Measurements from ENCODE around the gene TIMMDC1. TPM values are rescaled to one million over a fixed set of nuclear protein-coding genes. Genes with fewer than 3 reads are reported as not detected.

The TIMMDC1 gene
- total RNA-seq, 1 donor from 2014 or later, result 98.8 TPM

- Mint-ChIP-seq H3K36me3 (ENCODE audit: unreplicated experiment) (no peaks in the 10 kb centered on the region), H3K27me3 (ENCODE audit: unreplicated experiment) (peaks cover 8% of the 10 kb centered on the region), H3K9me3 (ENCODE audit: unreplicated experiment) (no peaks in the 10 kb centered on the region), H3K4me3 (ENCODE audit: unreplicated experiment) (no peak overlapping the region), H3K4me1 (ENCODE audit: unreplicated experiment) (peaks cover 6% of the 10 kb centered on the region), H3K27ac (ENCODE audit: unreplicated experiment) (no peak overlapping the region)
- DNase-seq (ENCODE audit: extremely low spot score, unreplicated experiment), result no peak
- TF ChIP-seq CTCF (IDR thresholded peaks at IDR 0.05), result no peak
Measured at GRCh38 chr3:119541547-119541946, 43.2 kb downstream of the TIMMDC1 start.

- TF ChIP-seq CTCF (IDR thresholded peaks at IDR 0.05), result no peak
- Mint-ChIP-seq H3K4me3 (ENCODE audit: unreplicated experiment) (no peak overlapping the region), H3K27ac (ENCODE audit: unreplicated experiment) (no peak overlapping the region), H3K4me1 (ENCODE audit: unreplicated experiment) (peaks cover 6% of the 10 kb centered on the region), H3K27me3 (ENCODE audit: unreplicated experiment) (peaks cover 8% of the 10 kb centered on the region), H3K36me3 (ENCODE audit: unreplicated experiment) (no peaks in the 10 kb centered on the region), H3K9me3 (ENCODE audit: unreplicated experiment) (no peaks in the 10 kb centered on the region)
- no peak for DNase-seq (ENCODE audit: extremely low spot score, unreplicated experiment)
Measured at GRCh38 chr3:119542168-119542767, 43.9 kb downstream of the TIMMDC1 start.

- Mint-ChIP-seq H3K4me3 (ENCODE audit: unreplicated experiment) (no peak overlapping the region), H3K4me1 (ENCODE audit: unreplicated experiment) (peaks cover 6% of the 10 kb centered on the region), H3K36me3 (ENCODE audit: unreplicated experiment) (no peaks in the 10 kb centered on the region), H3K27ac (ENCODE audit: unreplicated experiment) (no peak overlapping the region), H3K27me3 (ENCODE audit: unreplicated experiment) (peaks cover 8% of the 10 kb centered on the region), H3K9me3 (ENCODE audit: unreplicated experiment) (no peaks in the 10 kb centered on the region)
- no peak for DNase-seq (ENCODE audit: extremely low spot score, unreplicated experiment)
- no peak for TF ChIP-seq CTCF (IDR thresholded peaks at IDR 0.05)
Measured at GRCh38 chr3:119543147-119543546, 44.8 kb downstream of the TIMMDC1 start.

DNA sequence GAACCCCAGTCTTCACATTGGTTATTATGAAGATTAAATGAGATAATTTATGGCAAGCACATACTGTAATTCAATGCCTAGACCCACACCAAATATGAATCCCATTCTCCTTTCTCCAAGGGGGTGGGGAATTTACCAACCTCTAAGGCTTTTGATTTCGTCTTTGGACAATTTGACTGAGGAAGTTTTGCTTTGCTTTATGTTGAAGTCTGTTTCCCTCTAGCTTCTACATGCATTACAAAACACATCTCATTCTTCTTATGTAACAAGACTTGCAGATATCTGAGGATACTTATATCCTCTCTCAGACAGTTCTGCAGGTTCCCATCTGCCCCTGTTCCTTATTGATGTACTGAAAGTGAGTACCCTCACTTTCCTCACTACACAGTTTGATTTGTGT is 48.9 kb downstream of the TIMMDC1 start:
- H3K4me1 Mint-ChIP-seq (ENCODE audit: unreplicated experiment), result peaks cover 4% of the 10 kb centered on the region
- H3K9me3 Mint-ChIP-seq (ENCODE audit: unreplicated experiment), result no peaks in the 10 kb centered on the region
- peaks cover 4% of the 10 kb centered on the region for H3K27me3 Mint-ChIP-seq (ENCODE audit: unreplicated experiment)
- H3K36me3 Mint-ChIP-seq (ENCODE audit: unreplicated experiment), result no peaks in the 10 kb centered on the region
- no peak for DNase-seq (ENCODE audit: extremely low spot score, unreplicated experiment)
- no peak overlapping the region for H3K27ac Mint-ChIP-seq (ENCODE audit: unreplicated experiment)
- no peak overlapping the region for H3K4me3 Mint-ChIP-seq (ENCODE audit: unreplicated experiment)
- no peak for TF ChIP-seq CTCF (IDR thresholded peaks at IDR 0.05)

DNA sequence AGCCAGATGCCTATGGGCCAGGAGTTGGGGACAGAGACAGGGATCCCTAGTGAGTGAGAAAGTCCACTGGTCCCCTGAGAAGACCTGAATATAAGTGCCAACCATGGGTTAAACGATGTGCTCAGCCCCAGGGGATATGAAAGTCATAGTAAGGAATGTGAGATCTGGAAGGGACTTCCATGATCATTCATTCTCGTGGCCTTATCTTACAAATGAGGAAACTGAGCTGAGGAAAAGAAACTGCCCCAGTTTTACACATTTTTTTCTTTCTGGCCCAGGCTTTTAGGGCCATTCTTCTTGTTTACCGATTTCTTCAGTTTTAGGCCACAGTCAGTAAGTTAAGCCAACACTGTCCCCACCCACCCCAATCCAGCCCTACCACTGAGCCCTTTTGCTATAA is 50.0 kb downstream of the TIMMDC1 start:
- H3K36me3 Mint-ChIP-seq (ENCODE audit: unreplicated experiment), result no peaks in the 10 kb centered on the region
- H3K27ac Mint-ChIP-seq (ENCODE audit: unreplicated experiment), result no peak overlapping the region
- H3K27me3 Mint-ChIP-seq (ENCODE audit: unreplicated experiment), result peaks cover 4% of the 10 kb centered on the region
- H3K4me1 Mint-ChIP-seq (ENCODE audit: unreplicated experiment), result no peaks in the 10 kb centered on the region
- no peak for TF ChIP-seq CTCF (IDR thresholded peaks at IDR 0.05)
- H3K9me3 Mint-ChIP-seq (ENCODE audit: unreplicated experiment), result no peaks in the 10 kb centered on the region
- H3K4me3 Mint-ChIP-seq (ENCODE audit: unreplicated experiment), result no peak overlapping the region
- DNase-seq (ENCODE audit: extremely low spot score, unreplicated experiment), result no peak
